ENCODE data around the gene GOLGA6L24. TPM values are rescaled to one million over a fixed set of nuclear protein-coding genes. Genes with fewer than 3 reads are reported as not detected.
"Not testable (repeated sequence)": the region's sequence is repeated elsewhere in the genome, so short reads cannot be mapped to it uniquely, and the experiment has no call there.

The GOLGA6L24 gene
- total RNA-seq (2014; rRNA removed; shearing (Covaris generic)) = not detected in 2 replicates
- polyA plus RNA-seq (2015; cell fraction: cytosol; rRNA removed) = not detected in 2 replicates
- polyA plus RNA-seq (2015; cell fraction: nucleus; rRNA removed) = not detected in 2 replicates

- in situ Hi-C loops (cut with HindIII; ENCODE audit: low pct_unique_long_range_greater_than_20kb, low sequenced_read_pairs); DNase-seq (ENCODE audit: low read depth, low spot score): not testable (repeated sequence)
These were observed at the start of gene GOLGA6L24 for GRCh38 chr15:28357984-28358383. GOLGA6L24 (minus strand) TSS chr15:28358084; CDS start chr15:28358023, 61 bp downstream.

- DNase-seq (ENCODE audit: low read depth, low spot score); in situ Hi-C loops (cut with HindIII; ENCODE audit: low pct_unique_long_range_greater_than_20kb, low sequenced_read_pairs): not testable (repeated sequence)
These were observed 45.0 kb upstream of the GOLGA6L24 start for GRCh38 chr15:28402774-28403435.

GRCh38 chr15:28396022-28396421, 38.1 kb upstream of the GOLGA6L24 start:
- in situ Hi-C loops (cut with HindIII; ENCODE audit: low pct_unique_long_range_greater_than_20kb, low sequenced_read_pairs); DNase-seq (ENCODE audit: low read depth, low spot score): not testable (repeated sequence)

- DNase-seq (ENCODE audit: low read depth, low spot score); in situ Hi-C loops (cut with HindIII; ENCODE audit: low pct_unique_long_range_greater_than_20kb, low sequenced_read_pairs): not testable (repeated sequence)
These were observed 22.2 kb upstream of the GOLGA6L24 start for GRCh38 chr15:28380053-28380452.

- in situ Hi-C loops (cut with HindIII; ENCODE audit: low pct_unique_long_range_greater_than_20kb, low sequenced_read_pairs); DNase-seq (ENCODE audit: low read depth, low spot score): not testable (repeated sequence)
These were observed 20.5 kb upstream of the GOLGA6L24 start, which contains the start of gene GOLGA8F for GRCh38 chr15:28378364-28378763. GOLGA8F (plus strand) TSS chr15:28378664; CDS start chr15:28378762, 98 bp downstream.

GRCh38 chr15:28365502-28365901, 7.6 kb upstream of the GOLGA6L24 start:
- in situ Hi-C loops (cut with HindIII; ENCODE audit: low pct_unique_long_range_greater_than_20kb, low sequenced_read_pairs); DNase-seq (ENCODE audit: low read depth, low spot score): not testable (repeated sequence)

- DNase-seq (ENCODE audit: low read depth, low spot score); in situ Hi-C loops (cut with HindIII; ENCODE audit: low pct_unique_long_range_greater_than_20kb, low sequenced_read_pairs): not testable (repeated sequence)
These were observed 35.7 kb downstream of the GOLGA6L24 start, which contains the start of gene HERC2 for GRCh38 chr15:28322129-28322588. HERC2 (minus strand) TSS chr15:28322179; CDS start chr15:28321433, 746 bp downstream.

GRCh38 chr15:28321358-28322078, 36.4 kb downstream of the GOLGA6L24 start:
- in situ Hi-C loops (cut with HindIII; ENCODE audit: low pct_unique_long_range_greater_than_20kb, low sequenced_read_pairs); DNase-seq (ENCODE audit: low read depth, low spot score): not testable (repeated sequence)

GRCh38 chr15:28319725-28320124, 38.2 kb downstream of the GOLGA6L24 start:
- DNase-seq (ENCODE audit: low read depth, low spot score); in situ Hi-C loops (cut with HindIII; ENCODE audit: low pct_unique_long_range_greater_than_20kb, low sequenced_read_pairs): not testable (repeated sequence)

- in situ Hi-C loops (cut with HindIII; ENCODE audit: low pct_unique_long_range_greater_than_20kb, low sequenced_read_pairs); DNase-seq (ENCODE audit: low read depth, low spot score): not testable (repeated sequence)
These were observed 39.1 kb downstream of the GOLGA6L24 start for GRCh38 chr15:28318828-28319227.

GRCh38 chr15:28318122-28318521, 39.8 kb downstream of the GOLGA6L24 start:
- in situ Hi-C loops (cut with HindIII; ENCODE audit: low pct_unique_long_range_greater_than_20kb, low sequenced_read_pairs); DNase-seq (ENCODE audit: low read depth, low spot score): not testable (repeated sequence)

GRCh38 chr15:28316958-28317357, 40.9 kb downstream of the GOLGA6L24 start:
- DNase-seq (ENCODE audit: low read depth, low spot score); in situ Hi-C loops (cut with HindIII; ENCODE audit: low pct_unique_long_range_greater_than_20kb, low sequenced_read_pairs): not testable (repeated sequence)

GRCh38 chr15:28310454-28310853, 47.4 kb downstream of the GOLGA6L24 start:
- in situ Hi-C loops (cut with HindIII; ENCODE audit: low pct_unique_long_range_greater_than_20kb, low sequenced_read_pairs); DNase-seq (ENCODE audit: low read depth, low spot score): not testable (repeated sequence)

- DNase-seq (ENCODE audit: low read depth, low spot score); in situ Hi-C loops (cut with HindIII; ENCODE audit: low pct_unique_long_range_greater_than_20kb, low sequenced_read_pairs): not testable (repeated sequence)
These were observed 49.2 kb downstream of the GOLGA6L24 start for GRCh38 chr15:28308718-28309117.

Small RNA genes within 50 kb of the gene (small RNA-seq; reads per million reads assigned to genes)
- 0 reads per million in 2 experiments for gene AC091304.5
- 0 reads per million in 2 experiments for gene RN7SL238P

Other genes starting within 250 kb of the GOLGA6L24 start
- gene HERC2, start 35.9 kb downstream of the GOLGA6L24 start, total RNA-seq (2014; rRNA removed; shearing (Covaris generic)) = 34.1 and 35.8 TPM in 2 replicates
- gene GOLGA8F, start 20.6 kb upstream of the GOLGA6L24 start, total RNA-seq (2014; rRNA removed; shearing (Covaris generic)) = not detected in 2 replicates
- gene GOLGA8G, start 174.9 kb upstream of the GOLGA6L24 start, total RNA-seq (2014; rRNA removed; shearing (Covaris generic)) = not detected in 2 replicates
- not detected in 2 replicates for gene GOLGA6L25, start 195.5 kb upstream of the GOLGA6L24 start, total RNA-seq (2014; rRNA removed; shearing (Covaris generic))